NK-92 treated with Interleukin-12 subunit alpha and Interleukin-12 subunit beta, amount 100 ng/mL, for 24 hours (cell line): ENCODE results near the gene ERBB2.

Source experiments
- DNase-seq: peaks from one replicate; lab custom pipeline; 2025; lab: John Stamatoyannopoulos, UW

Gene ERBB2

DNA sequence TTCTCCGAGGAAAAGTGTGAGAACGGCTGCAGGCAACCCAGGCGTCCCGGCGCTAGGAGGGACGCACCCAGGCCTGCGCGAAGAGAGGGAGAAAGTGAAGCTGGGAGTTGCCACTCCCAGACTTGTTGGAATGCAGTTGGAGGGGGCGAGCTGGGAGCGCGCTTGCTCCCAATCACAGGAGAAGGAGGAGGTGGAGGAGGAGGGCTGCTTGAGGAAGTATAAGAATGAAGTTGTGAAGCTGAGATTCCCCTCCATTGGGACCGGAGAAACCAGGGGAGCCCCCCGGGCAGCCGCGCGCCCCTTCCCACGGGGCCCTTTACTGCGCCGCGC lies at the start of gene ERBB2:
Gene ERBB2, plus strand, starts transcription at position 247 of the 330 bp plus-strand sequence. CDS start 175 bp downstream, outside the sequence.
- DNase-seq: no peak

DNA sequence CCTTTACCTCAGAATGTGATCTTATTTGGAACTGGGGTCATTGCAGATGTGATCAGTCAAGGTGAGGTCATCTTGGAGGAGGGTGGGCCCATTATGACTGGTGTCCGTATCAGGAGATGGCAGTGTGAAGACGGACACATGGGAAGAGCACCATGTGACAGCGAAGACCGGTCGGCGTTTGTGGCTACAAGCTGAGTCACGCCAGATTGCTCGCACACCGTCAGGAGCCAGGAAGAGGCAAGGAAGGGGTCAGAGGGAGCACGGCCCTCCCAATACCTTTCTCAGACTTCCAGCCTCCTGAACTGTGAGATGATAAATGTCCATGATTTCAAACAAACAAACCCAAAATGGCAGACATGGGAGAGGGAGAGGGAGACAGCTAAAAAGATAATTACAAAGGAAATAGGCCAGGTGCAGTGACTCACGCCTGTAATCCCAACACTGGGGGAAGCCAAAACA lies 49.7 kb upstream of the ERBB2 start:
- no peak for DNase-seq

- DNase-seq: no peak
Observed at GRCh38 chr17:39651923-39652586, 47.8 kb upstream of the ERBB2 start.

DNA sequence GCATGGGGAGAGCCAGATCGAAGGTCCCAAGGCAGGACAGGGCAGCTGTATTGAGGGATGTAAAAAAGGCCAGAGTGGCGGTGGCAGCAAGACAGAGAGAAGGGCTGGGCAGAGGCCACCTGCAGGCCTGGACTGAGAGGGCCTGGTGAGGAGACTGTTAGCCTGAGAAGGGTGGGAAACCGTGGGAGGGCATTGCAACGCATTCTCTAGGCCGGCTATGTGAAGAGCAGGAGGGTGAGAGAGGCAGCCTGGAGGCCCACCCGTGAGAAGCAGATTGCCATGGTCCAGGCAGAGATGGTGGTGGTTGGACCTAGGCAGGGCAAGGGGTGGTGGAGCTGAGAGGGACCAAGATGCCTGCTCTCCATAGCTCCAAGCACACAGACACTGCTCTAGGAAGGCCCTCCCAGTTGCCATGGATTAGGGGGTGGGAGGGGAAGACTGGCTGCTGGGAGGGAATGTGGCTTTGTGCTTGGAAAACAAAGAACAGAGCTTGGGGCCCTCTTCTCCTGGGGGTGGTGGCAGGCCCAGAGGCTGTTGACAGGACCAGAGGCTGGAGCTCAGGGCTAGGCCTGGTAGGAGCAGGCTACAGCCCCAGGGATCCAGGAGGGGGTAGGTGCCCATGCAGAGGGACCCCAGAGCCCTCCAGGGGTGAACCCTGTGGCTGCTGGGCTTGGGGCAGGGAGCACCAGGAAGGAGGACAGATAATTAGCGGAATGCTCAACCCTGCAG lies 47.1 kb upstream of the ERBB2 start:
- DNase-seq: no peak

GRCh38 chr17:39653316-39653661 lies 46.6 kb upstream of the ERBB2 start:
- no peak for DNase-seq

- peak; percentile 56 for DNase-seq
Observed at GRCh38 chr17:39653662-39654331, 46.1 kb upstream of the ERBB2 start.

GRCh38 chr17:39655105-39655504 lies 44.8 kb upstream of the ERBB2 start:
- DNase-seq: no peak

DNA sequence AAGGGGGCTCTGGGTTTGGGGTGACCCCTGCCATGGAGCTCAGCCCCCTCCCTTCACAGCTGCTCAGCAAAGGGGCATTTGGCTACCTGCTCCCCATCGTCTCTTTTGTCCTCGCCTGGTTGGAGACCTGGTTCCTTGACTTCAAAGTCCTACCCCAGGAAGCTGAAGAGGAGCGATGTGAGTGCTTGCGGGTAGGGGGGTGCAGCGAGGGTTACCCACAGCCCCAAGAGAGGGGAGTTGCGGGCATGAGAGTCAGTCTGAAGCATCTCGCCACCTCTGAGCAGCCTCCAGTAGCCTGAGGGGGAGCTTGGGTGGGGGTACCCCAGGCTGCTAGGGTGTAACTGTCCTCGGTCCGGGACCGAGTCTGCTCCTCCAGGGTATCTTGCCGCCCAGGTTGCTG lies 41.5 kb upstream of the ERBB2 start:
- DNase-seq: no peak

DNA sequence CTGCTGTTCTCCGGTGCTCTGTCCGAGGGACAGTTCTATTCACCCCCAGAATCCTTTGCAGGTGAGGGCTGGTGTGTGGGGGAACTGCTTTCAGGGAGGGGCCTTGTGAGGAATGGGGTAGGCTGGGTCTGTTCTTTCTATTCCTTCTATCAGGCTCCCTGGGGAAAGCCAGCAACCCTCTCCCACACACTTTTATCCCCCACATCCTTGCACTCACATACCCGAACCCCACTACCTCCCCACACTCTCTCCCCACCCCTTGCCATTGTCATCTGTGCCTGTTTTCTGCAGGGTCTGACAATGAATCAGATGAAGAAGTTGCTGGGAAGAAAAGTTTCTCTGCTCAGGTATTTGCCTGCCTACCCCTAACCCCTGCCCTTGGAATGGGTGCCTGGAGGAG lies 41.1 kb upstream of the ERBB2 start:
- DNase-seq: no peak

GRCh38 chr17:39659279-39660010 lies 40.4 kb upstream of the ERBB2 start:
- no peak for DNase-seq

DNA sequence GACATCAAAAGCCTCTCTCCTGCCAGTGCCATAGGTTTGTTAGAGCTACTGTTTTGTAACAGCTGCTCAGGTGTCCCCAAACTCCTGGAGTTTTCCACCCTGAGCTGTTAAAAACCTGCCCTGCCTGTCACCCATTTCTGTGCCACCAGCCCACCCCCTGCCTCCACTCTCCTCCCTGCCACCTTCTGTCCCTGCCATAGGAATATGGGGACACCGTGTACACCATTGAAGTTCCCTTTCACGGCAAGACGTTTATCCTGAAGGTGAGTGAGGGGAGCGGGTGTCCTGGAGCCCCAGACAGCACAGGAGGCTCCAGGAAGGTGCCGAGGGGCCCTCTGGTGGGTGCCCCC lies 39.9 kb upstream of the ERBB2 start:
- no peak for DNase-seq

DNA sequence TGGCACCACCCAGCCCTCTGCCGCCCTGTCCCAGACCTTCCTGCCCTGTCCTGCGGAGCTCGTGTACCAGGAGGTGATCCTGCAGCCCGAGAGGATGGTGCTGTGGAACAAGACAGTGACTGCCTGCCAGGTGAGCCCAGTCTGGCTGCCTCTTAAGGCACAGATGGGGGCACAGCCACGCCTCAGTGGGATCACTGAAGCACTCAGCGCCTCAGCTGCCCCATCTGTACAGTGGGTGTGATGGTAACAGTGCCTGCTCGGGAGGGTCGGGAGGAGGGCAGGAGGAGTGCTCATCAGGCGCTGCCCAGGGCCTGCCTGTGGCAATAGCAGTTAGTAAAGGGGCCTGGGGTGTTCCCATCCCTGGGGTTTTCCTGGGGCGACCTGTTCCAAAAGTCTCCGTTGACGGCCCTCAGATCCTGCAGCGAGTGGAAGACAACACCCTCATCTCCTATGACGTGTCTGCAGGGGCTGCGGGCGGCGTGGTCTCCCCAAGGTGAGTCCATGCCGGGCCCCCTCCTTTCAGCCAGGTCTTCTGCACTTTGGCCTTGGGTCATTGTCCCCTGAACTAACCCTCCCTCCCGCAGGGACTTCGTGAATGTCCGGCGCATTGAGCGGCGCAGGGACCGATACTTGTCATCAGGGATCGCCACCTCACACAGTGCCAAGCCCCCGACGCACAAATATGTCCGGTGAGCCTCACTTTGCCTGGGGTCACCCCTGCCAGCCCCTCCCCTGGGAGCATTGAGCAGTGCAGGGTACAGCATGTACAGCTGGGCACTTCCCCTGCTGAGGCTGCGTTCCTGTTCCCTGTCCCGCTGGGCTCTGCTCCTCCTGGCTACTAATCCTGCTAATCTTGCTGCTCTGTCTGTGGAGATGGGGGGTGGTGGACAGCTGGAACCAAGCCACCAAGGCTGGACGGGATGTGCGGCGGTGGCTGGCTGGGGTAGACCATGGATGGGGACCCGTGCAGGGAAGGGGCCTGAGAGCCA lies 39.2 kb upstream of the ERBB2 start:
- DNase-seq: no peak

- no peak for DNase-seq
Observed at GRCh38 chr17:39661744-39662541, 37.9 kb upstream of the ERBB2 start.

GRCh38 chr17:39662551-39663339 lies 37.1 kb upstream of the ERBB2 start:
- DNase-seq: no peak

DNA sequence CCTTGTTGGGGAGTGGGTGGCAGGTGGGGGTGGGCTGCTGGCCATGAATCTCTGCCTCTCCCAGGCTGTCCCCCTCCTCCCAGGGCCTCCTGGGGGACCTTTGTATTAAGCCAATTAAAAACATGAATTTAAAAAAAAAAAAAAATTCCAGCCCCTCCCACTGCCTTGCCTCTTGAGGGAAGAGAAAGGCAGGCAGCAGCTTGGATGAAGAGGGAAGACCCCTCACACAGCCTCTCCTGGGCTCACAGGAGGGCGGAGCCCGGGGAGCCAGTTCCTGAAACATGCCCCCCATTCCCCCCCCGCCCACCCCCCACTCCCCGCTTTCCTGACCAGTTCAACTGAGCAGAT lies 36.5 kb upstream of the ERBB2 start:
- DNase-seq: no peak

DNA sequence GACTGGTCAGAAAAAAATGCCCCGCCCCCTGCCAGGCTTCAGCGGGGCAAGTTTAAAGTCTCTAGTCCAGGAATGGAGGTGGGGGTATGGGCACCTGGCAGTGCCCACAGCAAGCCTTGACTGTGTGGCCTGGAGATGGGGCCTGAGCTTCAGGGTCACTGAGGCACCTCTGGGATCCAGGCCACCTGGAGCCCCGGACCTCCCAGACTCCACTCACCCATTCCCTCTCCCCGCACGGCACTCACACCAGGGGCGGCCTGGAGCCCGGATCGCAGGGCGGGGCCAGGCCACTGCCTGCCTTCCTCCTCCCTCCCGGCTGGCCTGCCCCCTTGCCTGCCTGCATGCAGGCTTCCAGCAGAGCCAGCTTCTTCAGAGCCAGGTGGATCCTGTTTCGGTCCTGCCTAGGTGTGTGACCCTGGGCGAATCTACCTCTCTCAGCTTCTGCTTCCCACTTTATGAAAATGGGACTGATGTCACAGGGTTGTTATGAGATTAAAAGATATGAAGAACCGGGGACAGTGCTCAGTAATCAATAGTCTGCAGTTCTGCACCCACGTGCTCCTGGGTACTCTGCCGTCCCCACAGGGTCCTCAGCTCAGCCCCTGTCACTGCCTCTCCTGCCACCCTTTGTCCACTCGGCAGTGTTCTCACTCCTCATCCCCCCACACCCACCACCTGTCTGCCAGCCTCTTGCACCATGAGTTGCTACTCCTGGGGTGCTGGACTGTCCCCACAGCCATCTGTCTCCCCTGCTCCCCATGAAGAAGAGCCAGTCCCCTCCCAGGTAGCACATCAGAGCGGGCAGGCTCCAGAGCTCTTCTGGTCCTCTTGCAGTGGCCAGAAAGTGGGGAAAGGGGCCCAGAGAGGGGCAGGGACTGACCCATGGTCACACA lies 35.9 kb upstream of the ERBB2 start:
- DNase-seq: no peak

- DNase-seq: no peak
Observed at GRCh38 chr17:39664581-39665561, 35.0 kb upstream of the ERBB2 start, which contains the start of gene TCAP. Gene TCAP, plus strand, starts transcription at chr17:39665349. Its CDS starts 11 bp downstream, at chr17:39665360.
